ENCODE data around the gene NSG1. TPM values are rescaled to one million over a fixed set of nuclear protein-coding genes. Genes with fewer than 3 reads are reported as not detected.

The NSG1 gene
- total and polyA plus RNA-seq, 2 of the 4 experiments (the other 2 are of a cell fraction) = 0.72 to 1.6 TPM

- no peak for TF ChIP-seq SMC3 (IDR thresholded peaks at IDR 0.05; ENCODE audit: low read depth, low read length)
- TF ChIP-seq BHLHE40 (IDR thresholded peaks at IDR 0.05; ENCODE audit: low read depth, low read length) = no peak
- TF ChIP-seq MAFK (IDR thresholded peaks at IDR 0.05; ENCODE audit: low read depth, low read length) = no peak
- TF ChIP-seq MXI1 (IDR thresholded peaks at IDR 0.05; ENCODE audit: borderline replicate concordance, low read depth, low read length) = no peak
- no peak for TF ChIP-seq RFX5 (IDR thresholded peaks at IDR 0.05; ENCODE audit: low read depth, low read length)
Measured at GRCh38 chr4:4416981-4417380, 30.1 kb downstream of the NSG1 start (continued).

- H3K9ac ChIP-seq (ENCODE audit: low read depth, low read length) = no peak overlapping the region
- H3K14ac ChIP-seq (replicated peaks; ENCODE audit: low read depth, low read length) = no peak overlapping the region
- no peak overlapping the region for H2BK120ac ChIP-seq (ENCODE audit: low read depth, low read length)
- 0 out of 2 replicates have a peak, but pooled peaks cover 4% of the 10 kb centered on the region for H3K9me1 ChIP-seq (ENCODE audit: insufficient read depth, low read length)
- no peak overlapping the region for H4K5ac ChIP-seq (ENCODE audit: low read depth, low read length)
- H3K23ac ChIP-seq (ENCODE audit: low read depth, low read length) = no peak overlapping the region
- 20% methylated on average over 1 of the region's 7 CpGs; no CpG with 5 or more reads in 1 of the 2 experiments for whole genome bisulfite sequencing, 2 experiments (ENCODE audit: extremely low coverage in 2 of 2, insufficient read length in 1 of 2)
- intact Hi-C loops (cut with micrococcal nuclease) (no loop called here), in situ Hi-C loops (cut with MboI; ENCODE audit: low sequenced_read_pairs) (no loop called here), dilution Hi-C loops (cut with HindIII; ENCODE audit: low sequenced_read_pairs, unreplicated experiment) (no loop called here)
- H3K4me3 ChIP-seq (ENCODE audit: insufficient read depth, low read depth, low read length) = no peak overlapping the region
- H3K79me1 ChIP-seq (ENCODE audit: low read depth in 1 of 2, low read length in 2 of 2) = no peaks in the 10 kb centered on the region
- H3K4me1 ChIP-seq (ENCODE audit: control insufficient read depth, insufficient read depth, low read length) = no peaks in the 10 kb centered on the region
- H2BK15ac ChIP-seq (ENCODE audit: low read depth, low read length) = no peak overlapping the region
- ATAC-seq (ENCODE audit: low read depth) (no peak), DNase-seq (no peak)
- H4K20me1 ChIP-seq (ENCODE audit: insufficient read depth, low read length) = no peaks in the 10 kb centered on the region
- POLR2A ChIA-PET (ENCODE audit: unreplicated experiment) = no interaction called here
- no peak overlapping the region for H3K4ac ChIP-seq (ENCODE audit: low read depth, low read length)
- no peak overlapping the region for H4K91ac ChIP-seq (ENCODE audit: insufficient read depth, low read depth, low read length)
- no peak overlapping the region for H3K27ac ChIP-seq (ENCODE audit: insufficient read depth, low read length)
- H3K27me3 ChIP-seq (ENCODE audit: control insufficient read depth, insufficient read depth, low read length) = no peaks in the 10 kb centered on the region
- H2BK5ac ChIP-seq (ENCODE audit: low read depth, low read length, poor library complexity, severe bottlenecking) = no peak overlapping the region
- no peak overlapping the region for H3K18ac ChIP-seq (ENCODE audit: low read depth, low read length)
- BruUV-seq (replicated peaks) = no TSS peak
- H2AK5ac ChIP-seq (ENCODE audit: low read depth, low read length) = no peak overlapping the region
- H2AFZ ChIP-seq (replicated peaks; ENCODE audit: low read length, poor library complexity) = no peak overlapping the region
- no peak overlapping the region for H3K4me2 ChIP-seq (ENCODE audit: low read depth, low read length)
- H4K8ac ChIP-seq (ENCODE audit: low read depth in 2 of 2, low read length in 2 of 2) = no peak overlapping the region
- no peak for TF ChIP-seq CHD1 (IDR thresholded peaks at IDR 0.05; ENCODE audit: low read depth, low read length)
- no peak for TF ChIP-seq CEBPB (IDR thresholded peaks at IDR 0.05; ENCODE audit: low read depth, low read length)
- no peak for TF ChIP-seq ELK1 (IDR thresholded peaks at IDR 0.05; ENCODE audit: borderline replicate concordance, low read depth, low read length)
- no peaks in the 10 kb centered on the region for H3K9me3 ChIP-seq (ENCODE audit: control insufficient read depth, insufficient read depth, low read length)
- H3K56ac ChIP-seq (ENCODE audit: extremely low read depth, insufficient read depth, low read length) = no peak overlapping the region
- no peak overlapping the region for H2BK20ac ChIP-seq (ENCODE audit: low read depth, low read length)
- CTCF ChIA-PET = interaction anchor here (0.6 kb wide), 1 partner anchor 1099 kb away, joined by 4 read pairs; no protein-coding TSS in a partner anchor
- H3K36me3 ChIP-seq (ENCODE audit: control insufficient read depth, insufficient read depth, low read length) = peaks cover 38% of the 10 kb centered on the region
- H2AK9ac ChIP-seq (replicated peaks; ENCODE audit: low read depth, low read length, poor library complexity) = no peak overlapping the region
Measured at GRCh38 chr4:4417886-4418285, 31.0 kb downstream of the NSG1 start.
